ENCODE results near the gene FAM184B. TPM values are rescaled to one million over a fixed set of nuclear protein-coding genes. Genes with fewer than 3 reads are reported as not detected.
A peak's percentile ranks its signal among the peaks of the same experiment; 100 is the strongest.
"Not testable (repeated sequence)": the region's sequence is repeated elsewhere in the genome, so short reads cannot be mapped to it uniquely, and the experiment has no call there.

FAM184B gene
- total RNA-seq, 1 donor from 2014 or later = 5.3 TPM

DNA sequence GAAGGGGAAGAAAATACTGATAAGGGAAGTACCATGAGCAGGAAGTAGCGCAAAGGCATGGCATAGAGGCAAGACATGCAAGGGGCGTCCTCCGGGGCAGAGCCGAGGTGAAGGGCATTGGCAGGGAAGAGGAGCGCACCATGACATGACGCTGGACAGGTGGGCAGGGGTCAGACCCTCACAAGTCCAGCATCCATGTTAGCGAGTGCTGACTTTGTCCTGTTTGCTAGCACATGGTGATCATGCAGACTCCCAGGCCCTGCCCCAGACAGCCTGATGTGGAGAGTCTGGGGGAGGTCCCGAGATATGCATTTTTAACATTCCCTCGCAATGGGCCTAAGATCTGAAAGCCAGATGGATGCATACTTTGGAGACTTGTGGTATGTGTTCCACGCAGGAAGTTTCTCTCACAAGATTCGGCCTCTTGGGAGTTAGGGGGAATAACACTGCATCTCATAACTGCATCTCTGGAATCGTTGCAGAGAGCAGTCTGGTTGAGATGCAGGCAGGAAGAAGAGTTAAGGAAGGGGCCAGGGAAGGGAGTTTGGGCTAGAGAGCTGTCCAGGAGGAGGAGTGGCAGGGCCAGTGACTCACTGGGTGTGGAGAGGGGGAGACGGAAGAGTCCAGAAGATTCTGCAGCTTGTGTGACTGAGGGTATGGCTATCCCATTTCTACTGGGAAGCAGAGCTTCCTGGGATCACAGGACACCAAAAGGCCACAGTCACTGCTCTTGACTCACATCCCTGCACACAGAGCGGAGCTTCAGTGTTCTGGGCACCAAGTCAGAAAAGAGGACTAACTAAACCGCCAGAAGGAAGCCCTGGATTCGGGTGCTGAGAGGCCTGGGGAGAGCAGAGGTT lies 59.7 kb downstream of the FAM184B start:
- peak in 1 of 2 donors; percentile 33 for DNase-seq (ENCODE audit: low spot score in 2 of 2)
- FAIRE-seq = no peak

- DNase-seq (ENCODE audit: low spot score in 2 of 2) = no peak
- no peak for FAIRE-seq
Measured at GRCh38 chr4:17719106-17719505, 62.3 kb downstream of the FAM184B start.

- no peak for DNase-seq (ENCODE audit: low spot score in 2 of 2)
- FAIRE-seq = no peak
Measured at GRCh38 chr4:17718471-17718870, 63.0 kb downstream of the FAM184B start.

DNA sequence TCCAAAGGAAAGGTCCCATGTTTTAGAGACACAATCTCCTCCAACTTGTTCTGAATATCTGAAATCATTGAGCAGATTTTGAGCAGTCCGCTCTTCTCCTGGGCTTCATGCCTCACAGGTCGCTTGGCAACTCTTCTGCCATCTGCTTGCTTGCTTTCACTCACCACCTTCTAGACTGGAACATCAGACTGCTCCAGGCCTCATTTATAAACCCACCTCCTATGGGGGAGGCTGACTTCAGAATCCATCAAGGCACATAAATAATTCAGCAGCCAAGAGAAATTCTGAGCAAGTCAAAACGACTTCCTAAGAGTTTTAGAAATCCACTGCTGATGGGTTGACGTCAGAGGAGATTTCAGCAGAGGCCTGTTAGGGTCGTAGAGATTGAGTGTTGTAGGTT lies 64.1 kb downstream of the FAM184B start:
- DNase-seq (ENCODE audit: low spot score in 2 of 2) (no peak), FAIRE-seq (no peak)

DNA sequence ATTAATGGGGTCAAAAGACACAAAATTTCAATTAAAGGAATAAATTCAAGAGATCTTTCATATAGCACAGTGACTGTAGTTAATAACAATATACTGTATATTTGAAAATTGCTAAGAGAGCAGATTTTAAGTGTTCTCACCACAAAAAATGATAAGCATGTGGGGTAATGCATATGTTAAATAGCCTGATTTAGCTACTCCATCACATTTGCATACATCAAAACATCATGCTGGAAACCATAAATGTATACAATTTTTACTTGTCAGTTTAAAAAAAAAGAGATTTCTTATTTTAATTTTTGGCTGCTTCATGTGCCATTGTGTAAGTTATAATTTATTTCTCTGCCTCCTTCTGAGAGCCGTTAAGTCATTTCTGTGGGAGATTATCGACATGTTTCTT lies 65.9 kb downstream of the FAM184B start:
- FAIRE-seq (no peak), DNase-seq (ENCODE audit: low spot score in 2 of 2) (no peak)

GRCh38 chr4:17713779-17714178 lies 67.6 kb downstream of the FAM184B start:
- FAIRE-seq (no peak), DNase-seq (ENCODE audit: low spot score in 2 of 2) (no peak)

- no peak for DNase-seq (ENCODE audit: low spot score in 2 of 2)
- no peak for FAIRE-seq
Measured at GRCh38 chr4:17712166-17712565, 69.3 kb downstream of the FAM184B start.

GRCh38 chr4:17711206-17711605 lies 70.2 kb downstream of the FAM184B start:
- DNase-seq (ENCODE audit: low spot score in 2 of 2); FAIRE-seq: not testable (repeated sequence)

DNA sequence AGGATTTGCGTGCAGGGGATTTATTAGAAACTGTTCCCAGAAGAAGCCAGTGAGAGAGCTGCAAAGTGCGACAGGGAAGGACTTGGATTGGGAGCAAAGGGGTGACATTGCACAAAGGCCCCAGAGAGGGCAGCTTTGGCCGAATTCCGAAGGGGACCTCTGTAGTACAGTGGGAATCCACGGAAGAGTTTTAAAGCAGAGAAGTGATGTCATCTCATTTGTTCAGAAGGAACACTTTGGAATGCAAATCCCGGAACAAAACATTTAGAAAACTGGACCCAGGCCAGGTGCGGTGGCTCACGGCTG lies 71.7 kb downstream of the FAM184B start:
- FAIRE-seq (no peak), DNase-seq (ENCODE audit: low spot score in 2 of 2) (no peak)

GRCh38 chr4:17708992-17709762 lies 72.2 kb downstream of the FAM184B start:
- no peak for FAIRE-seq

GRCh38 chr4:17707671-17708070 lies 73.8 kb downstream of the FAM184B start:
- DNase-seq (ENCODE audit: low spot score in 2 of 2) = no peak
- FAIRE-seq = no peak

More at GRCh38 chr4:17708992-17709762, 72.2 kb downstream of the FAM184B start:
- DNase-seq (ENCODE audit: low spot score in 2 of 2) = no peak

- no peak for FAIRE-seq
- DNase-seq (ENCODE audit: low spot score in 2 of 2) = no peak
Measured at GRCh38 chr4:17705107-17705506, 76.3 kb downstream of the FAM184B start.

DNA sequence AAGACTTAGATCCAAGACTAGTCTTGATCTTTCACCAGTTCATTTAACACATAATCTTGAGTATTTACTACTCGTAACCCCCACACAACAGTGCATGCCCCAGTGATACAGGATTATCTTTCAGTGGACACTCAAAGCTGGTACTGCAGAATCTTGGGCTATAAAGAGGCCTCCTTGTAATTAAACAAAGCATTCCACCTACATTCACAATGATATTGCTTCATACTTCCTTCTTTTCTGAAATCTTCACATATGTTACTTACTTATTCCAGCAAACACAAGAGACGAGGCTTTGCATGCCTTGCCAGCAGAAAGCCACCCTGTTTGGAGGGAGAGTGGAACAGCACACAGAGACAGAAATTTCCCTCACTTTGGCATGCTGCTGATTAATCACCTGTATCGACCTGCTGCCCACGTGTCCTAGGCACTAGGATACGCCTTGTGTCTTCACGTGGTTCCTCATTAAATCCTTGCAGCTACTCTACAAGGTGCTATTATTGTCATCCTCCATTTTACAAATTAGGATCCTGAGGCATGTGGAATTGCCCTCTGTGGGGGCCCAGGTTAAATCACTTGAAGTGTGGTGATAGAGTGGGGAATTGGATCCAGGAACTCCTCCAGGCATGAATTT lies 77.3 kb downstream of the FAM184B start:
- DNase-seq (ENCODE audit: low spot score in 2 of 2) (no peak), FAIRE-seq (no peak)

DNA sequence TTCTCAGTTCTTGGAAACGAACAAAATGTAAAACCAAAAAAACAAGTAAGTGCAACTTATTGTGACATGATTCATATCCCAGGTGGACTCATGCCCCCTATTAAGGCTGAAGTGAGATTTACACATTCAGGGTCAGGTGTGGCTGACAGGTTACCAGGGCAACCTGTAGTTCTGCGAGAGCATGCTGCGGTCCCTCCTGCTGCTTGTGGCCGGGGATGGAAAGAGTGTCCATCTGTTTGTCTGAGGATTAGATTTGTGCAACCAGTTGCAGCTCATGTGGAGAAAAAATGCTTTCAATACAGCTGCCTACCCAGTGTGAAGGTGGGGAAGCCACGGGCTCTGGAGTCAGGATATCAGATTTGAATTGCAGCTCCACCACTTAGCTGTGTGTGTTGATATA lies 78.8 kb downstream of the FAM184B start:
- no peak for FAIRE-seq
- no peak for DNase-seq (ENCODE audit: low spot score in 2 of 2)

GRCh38 chr4:17701882-17702281 lies 79.5 kb downstream of the FAM184B start:
- DNase-seq (ENCODE audit: low spot score in 2 of 2) = no peak
- FAIRE-seq = no peak

DNA sequence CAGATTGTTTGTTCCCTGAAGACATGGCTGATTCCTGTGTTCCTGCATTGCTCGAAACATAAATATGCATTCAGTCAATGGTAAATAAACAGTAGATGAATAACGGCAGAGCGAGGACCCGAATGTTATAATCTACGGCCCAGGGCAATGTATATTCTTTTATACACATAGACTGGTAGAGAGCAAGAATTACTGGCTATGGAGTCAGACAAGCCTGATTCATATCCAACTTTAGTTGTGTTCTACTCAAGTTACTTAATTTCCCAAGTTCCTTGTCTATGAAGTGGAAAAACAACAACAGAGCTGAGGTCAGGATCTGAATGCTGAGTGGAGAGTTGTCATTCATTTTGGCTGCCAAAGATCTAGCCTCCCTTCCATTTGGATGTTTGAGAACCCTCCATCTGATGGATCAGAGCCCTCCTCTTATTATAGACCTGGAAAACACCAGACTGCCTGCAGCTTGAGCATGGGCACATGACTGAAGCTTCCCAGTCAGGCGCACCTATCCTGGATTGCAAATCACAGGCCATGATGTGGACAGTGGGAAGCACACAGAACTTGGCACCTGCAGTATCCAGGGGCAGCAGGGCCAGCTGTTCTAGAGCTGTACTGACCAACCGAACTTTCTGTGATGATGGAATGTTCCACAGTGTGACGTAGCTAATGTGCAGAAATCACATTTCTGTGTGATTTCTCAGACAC lies 80.1 kb downstream of the FAM184B start:
- DNase-seq (ENCODE audit: low spot score in 2 of 2) (no peak), FAIRE-seq (no peak)

DNA sequence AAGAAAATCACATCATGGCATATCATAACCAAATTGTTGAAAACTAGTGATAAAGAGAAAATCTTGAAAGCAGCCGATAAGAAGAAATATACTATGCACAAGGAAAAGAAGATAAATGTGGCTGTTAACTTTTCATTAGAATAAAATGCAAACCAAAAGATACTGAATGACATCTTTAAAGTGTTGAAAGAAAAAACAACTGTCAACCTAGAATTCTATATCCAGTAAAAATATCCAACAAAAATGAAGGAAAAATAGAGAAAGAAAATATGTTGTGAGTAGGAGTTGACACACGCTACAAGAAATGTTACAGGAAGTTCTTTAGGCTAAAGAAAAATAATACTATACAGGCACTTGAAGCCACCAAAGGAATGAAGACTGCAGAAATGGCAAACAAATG lies 82.0 kb downstream of the FAM184B start:
- FAIRE-seq (no peak), DNase-seq (ENCODE audit: low spot score in 2 of 2) (no peak)

GRCh38 chr4:17698116-17698515 lies 83.3 kb downstream of the FAM184B start:
- FAIRE-seq (no peak), DNase-seq (ENCODE audit: low spot score in 2 of 2) (no peak)

DNA sequence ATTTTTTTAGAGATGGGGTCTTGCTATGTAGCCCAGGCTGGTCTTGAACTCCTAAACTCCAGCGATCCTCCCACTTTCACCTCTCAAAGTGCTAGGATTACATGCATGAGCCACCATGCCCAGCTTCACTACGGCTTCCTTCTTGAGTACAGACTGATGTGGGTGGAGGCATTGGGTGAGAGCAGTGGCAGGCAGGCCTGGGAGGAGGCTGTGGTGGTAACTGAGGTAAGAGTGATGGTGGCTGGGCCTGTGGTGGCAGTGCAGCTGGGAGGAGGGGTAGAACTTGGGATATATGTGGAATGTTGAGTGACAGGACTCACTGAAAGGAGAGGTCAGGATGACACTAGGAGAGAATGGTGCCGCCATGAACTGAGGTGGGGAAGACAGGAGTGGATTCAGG lies 86.1 kb downstream of the FAM184B start:
- no peak for FAIRE-seq
- DNase-seq (ENCODE audit: low spot score in 2 of 2) = no peak

GRCh38 chr4:17694552-17694951 lies 86.9 kb downstream of the FAM184B start:
- FAIRE-seq = no peak
- DNase-seq (ENCODE audit: low spot score in 2 of 2) = no peak

GRCh38 chr4:17690898-17691297 lies 90.5 kb downstream of the FAM184B start:
- FAIRE-seq (no peak), DNase-seq (ENCODE audit: low spot score in 2 of 2) (no peak)

Data from frontal cortex (tissue), 4 donors.